T-helper 2 cell (primary cell): Measurements from ENCODE around the gene ZP2.
"Not testable (repeated sequence)": the region's sequence is repeated elsewhere in the genome, so short reads cannot be mapped to it uniquely, and the experiment has no call there.

Experiments used
- DNase-seq, 5 experiments: peaks; one replicate each; pipeline versions ENCODE4 v3.0.0 to v3.0.0-alpha.2; 2012 to 2022

Gene ZP2

DNA sequence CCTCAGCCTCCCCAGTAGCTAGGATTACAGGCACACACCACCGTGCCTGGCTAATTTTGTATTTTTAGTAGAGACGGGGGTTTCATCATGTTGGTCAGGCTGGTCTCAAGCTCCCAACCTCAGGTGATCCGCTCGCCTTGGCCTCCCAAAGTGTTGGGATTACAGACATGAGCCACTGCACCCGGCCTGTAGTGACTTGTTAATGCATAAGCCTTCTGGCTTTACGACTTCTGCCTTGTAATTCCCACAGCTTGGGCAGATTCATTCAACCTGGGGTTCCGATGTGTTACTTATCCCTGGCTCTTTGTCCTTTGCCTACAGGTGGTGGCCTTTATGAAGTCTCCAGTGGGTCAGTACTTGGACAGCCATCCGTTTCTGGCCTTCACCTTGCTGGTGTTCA lies 41.3 kb downstream of the ZP2 start:
- DNase-seq = not testable (repeated sequence)

- no peak for DNase-seq
Observed at GRCh38 chr16:21169249-21169981, 42.0 kb downstream of the ZP2 start.

- DNase-seq = peak in 1 of 5 experiments; percentile 31
Observed at GRCh38 chr16:21167929-21168602, 43.3 kb downstream of the ZP2 start.

DNA sequence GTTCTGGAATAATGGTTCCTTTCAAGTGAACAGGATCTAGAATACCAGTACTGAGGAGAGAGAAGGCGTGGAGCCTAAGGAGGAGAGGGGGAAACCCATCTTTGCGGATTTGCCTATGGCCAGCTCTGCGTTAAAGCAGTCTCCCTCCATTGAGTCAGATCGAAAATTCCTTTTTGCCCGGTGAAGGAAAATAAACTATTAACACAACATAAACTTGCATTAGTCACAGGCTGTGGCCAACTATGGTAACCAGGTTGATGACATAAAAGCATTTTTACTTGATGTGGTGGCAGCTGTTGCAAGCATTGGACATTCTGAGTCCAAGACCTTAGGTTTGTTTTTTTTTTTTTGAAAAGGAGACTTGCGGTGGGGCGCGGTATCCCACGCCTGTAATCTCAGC lies 44.0 kb downstream of the ZP2 start:
- DNase-seq = no peak

- DNase-seq = no peak
Observed at GRCh38 chr16:21166561-21166961, 44.8 kb downstream of the ZP2 start.

- no peak for DNase-seq
Observed at GRCh38 chr16:21164521-21165168, 46.7 kb downstream of the ZP2 start.

DNA sequence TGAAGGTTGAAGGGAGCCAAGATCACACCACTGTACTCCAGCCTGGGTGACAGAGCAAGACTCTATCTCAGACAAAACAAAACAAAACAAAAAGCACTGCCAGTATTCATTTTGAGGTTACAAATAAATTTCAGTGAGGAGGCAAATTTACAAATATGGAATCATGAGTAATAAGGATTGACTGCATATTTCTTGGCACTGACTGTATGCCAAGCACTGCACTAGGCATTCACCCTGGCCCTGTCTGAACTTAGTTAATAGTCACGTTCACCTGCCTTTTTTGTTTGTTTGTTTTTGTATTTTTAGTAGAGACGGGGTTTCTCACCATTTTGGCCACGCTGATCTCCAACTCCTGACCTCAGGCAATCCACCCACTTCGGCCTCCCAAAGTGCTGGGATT lies 47.8 kb downstream of the ZP2 start:
- no peak for DNase-seq

DNA sequence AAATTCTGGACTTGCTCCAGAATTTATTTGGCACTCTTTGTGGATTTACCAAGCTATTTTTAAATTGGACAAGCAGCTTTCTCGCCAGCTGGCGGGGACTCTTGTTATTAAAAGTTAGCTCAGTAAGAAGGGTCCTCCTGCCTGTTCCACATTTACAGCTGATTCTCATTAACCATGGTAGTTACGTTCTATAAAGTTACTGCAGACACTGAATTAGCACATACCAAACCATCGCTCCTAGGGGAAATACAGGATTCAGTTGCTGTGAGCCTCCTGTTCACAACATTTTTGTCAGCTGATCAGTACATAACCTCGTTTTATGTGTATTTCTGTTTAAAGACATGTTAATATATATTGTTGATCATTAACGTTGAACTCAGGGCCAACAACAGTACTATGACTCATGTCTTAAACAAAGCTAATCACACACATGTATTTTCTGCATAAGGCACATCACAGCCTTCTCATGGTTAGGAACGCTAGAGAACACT lies 48.7 kb downstream of the ZP2 start:
- no peak for DNase-seq

DNA sequence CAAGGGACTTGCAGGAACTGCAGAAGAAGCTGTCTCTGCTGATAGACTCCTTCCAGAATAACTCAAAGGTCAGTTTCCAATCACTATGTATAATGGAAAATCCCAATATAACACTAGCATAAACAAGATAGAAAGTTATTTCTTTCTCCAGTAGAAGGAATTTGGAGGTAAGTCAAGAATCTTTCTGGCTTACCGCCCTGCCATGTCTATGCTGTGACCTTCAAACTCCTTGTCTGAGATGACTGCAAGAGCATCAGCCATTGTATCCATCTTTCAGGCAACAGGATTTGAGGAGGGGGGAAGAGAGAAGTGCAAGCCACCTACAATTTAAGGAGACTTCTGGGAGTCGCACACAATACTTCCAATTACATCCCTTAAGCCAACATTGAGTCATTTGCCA lies 50.2 kb downstream of the ZP2 start:
- DNase-seq = no peak

DNA sequence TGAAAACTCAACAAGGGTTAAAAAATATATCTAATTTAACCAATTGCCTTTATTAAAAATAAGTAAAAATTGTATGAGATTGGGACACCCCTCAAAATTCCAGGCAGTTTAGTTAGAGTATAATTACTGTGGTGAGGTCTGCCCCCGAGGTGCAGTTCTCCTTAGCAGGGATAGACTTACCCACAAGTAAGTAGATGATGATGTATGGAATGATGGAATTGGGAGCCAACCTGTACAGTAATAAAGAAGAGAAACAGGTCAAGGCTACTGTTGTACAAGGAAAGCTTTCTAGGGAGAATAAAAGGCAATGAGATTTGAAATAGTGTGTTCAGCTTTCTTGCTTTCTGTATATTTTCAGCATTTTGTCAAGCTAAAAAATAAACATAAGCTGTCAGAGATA lies 51.1 kb downstream of the ZP2 start:
- no peak for DNase-seq

DNA sequence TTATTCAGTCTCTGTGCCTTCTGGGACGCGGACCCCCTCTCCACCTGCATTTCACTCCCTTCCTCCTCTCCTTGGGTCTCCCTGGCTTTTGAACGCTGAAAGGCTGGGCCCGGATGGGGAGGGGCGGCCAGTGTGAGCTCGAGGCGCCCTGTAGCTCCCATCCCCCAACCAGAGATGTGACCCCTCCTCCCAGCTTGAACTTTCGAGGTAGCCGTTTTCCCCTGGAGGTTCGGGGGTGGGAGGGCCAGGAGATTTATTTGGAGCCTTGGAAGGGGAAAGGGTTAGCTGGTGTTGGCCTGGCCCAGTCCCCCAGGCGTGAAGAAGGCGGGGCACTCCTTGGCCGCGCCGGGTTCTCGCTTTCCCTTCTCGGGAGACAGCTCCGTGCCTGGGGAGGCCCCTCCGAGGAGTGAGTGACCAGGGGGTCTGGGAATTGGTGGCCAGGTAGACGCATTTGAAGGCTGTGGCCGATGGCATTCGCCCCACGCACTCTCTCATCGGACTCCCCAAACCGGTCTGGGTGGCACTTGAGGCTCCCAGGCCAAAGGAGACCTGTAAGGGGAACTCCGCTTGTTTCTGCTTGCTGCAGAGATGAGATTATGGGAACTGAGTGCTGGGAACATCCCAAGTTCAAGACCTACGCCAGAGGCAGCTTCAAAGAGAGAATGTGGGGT lies 52.0 kb downstream of the ZP2 start:
- DNase-seq = peak in 1 of 5 experiments; percentile 24

- peak; percentile 48 to 82 (median 69) for DNase-seq
Observed at GRCh38 chr16:21158208-21159110, 52.9 kb downstream of the ZP2 start, which contains the start of gene LDAF1. TSS of gene LDAF1 (plus strand) at chr16:21158674. CDS start at chr16:21161183, 2,509 bp downstream.

- no peak for DNase-seq
Observed at GRCh38 chr16:21157632-21158031, 53.7 kb downstream of the ZP2 start.

DNA sequence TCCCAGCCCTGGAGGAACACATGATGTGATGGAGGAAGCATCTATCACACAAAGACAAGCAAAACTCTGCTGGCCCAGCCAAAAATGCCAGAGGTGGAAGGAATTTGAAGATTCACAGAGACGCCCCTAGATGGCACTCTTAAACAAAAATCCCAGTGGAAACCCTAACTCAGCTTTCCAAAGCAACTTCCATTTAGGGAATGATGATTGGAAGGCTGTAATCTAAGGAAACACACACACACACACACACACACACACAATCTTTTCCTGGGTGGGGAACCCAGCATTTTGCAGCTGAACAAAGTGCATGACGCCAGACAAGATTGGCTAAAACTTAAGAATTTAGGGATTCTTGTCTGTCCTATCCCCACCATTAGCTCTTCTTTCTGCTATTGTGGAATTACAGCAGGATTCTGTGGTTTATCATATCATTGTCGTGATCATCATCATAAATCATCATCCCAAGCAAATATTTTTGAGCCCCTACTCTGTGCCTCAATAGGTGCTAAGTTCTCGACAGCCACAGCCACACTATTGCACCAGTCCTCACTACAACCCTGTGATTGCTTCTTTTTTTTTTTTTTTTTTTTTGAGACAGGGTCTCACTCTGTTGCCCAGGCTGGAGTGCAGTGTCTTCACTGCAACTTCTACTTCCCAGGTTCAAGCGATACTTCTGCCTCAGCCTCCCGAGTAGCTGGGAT lies 54.5 kb downstream of the ZP2 start:
- DNase-seq = no peak

DNA sequence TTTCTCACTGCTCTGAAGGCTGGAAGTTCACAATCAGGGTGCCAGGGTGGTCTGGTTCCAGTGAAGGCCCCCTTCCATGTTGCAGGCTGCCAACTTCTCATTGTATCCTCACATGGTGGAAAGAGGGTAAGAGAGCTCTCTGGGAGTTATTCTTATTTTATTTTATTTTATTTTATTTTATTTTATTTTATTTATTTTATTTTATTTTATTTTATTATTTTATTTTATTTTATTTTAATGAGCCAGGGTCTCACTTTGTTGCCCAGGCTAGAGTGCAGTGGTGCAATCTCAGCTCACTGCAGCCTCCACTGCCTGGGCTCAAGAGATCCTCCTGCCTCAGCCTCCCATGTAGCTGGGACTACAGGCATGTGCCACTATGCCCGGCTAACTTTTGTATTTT lies 55.4 kb downstream of the ZP2 start:
- not testable (repeated sequence) for DNase-seq

- not testable (repeated sequence) for DNase-seq
Observed at GRCh38 chr16:21153124-21153729, 58.1 kb downstream of the ZP2 start.

- not testable (repeated sequence) for DNase-seq
Observed at GRCh38 chr16:21152160-21153030, 59.0 kb downstream of the ZP2 start.

DNA sequence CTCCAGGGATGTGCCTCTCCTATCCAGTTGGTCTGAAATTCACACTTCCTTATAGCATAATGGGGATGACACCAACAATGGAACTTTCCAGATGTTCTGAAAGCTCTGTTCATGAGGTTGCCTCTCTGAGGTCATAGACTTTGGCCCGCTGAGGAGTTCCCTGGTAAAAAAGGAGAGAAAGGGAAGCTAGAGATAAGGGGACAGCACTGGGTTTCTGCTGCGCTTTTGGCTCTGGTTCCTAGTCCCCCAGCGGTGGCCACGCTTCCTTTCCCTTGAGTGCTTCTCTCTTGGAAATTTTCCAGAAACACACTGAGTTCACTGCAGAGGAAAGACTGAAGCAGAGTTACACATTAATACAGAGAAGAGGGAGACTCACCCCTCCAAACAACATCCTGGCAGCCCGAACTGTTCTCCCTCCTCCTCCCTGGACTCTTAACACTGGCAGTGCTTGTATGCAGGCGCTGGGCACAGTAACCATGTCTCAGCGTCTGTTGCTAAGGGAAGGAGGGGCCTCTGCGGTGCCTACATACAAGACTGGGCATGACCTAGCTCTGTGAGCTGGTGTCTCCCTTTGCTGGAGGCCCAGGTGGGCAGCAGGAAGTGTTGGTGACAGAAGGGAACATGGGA lies 60.9 kb downstream of the ZP2 start, which contains the start of gene DNAH3:
DNAH3 (minus strand) TSS at position 472 of the 627 bp plus-strand sequence. CDS start 527 bp downstream, outside the sequence.
- no peak for DNase-seq
